AG10803 (cell line): ENCODE measurements around the gene TMEM98.

Experiments used
- DNase-seq: peaks from one replicate; pipeline ENCODE4 v3.0.0; 2010; ENCODE audit warnings: low read depth
- H3K4me3 ChIP-seq: 2 replicates; pipeline ENCODE4 v1.5.1; 2011; ENCODE audit warnings: mild to moderate bottlenecking, low read length, control low read depth
- TF ChIP-seq, protein P1 (sequence below): conservative IDR thresholded peaks from 2 replicates; pipeline ENCODE4 v1.5.1; 2011; ENCODE audit warnings: mild to moderate bottlenecking, low read length, control low read depth, inconsistent platforms

The TMEM98 gene

DNA sequence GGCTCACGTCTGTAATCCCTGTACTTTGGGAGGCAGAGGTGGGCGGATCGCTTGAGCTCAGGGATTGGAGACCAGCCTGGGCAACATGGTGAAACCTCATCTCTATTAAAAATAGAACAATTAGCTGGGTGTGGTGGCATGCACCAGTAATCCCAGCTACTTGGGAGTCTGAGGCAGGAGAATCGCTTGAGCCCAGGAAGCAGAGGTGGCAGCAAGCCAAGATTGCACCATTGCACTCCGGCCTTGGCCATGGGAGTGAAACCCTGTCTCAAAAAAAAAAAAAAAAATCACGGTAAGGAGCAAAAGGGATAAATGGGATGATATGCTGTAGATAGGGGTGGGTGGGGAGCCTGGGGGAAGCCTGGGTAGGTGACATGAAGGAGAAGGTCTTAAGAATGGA is 20.4 kb upstream of the TMEM98 start:
- H3K4me3 ChIP-seq: no peak overlapping the region
- no peak for DNase-seq
- TF ChIP-seq, protein P1, sequence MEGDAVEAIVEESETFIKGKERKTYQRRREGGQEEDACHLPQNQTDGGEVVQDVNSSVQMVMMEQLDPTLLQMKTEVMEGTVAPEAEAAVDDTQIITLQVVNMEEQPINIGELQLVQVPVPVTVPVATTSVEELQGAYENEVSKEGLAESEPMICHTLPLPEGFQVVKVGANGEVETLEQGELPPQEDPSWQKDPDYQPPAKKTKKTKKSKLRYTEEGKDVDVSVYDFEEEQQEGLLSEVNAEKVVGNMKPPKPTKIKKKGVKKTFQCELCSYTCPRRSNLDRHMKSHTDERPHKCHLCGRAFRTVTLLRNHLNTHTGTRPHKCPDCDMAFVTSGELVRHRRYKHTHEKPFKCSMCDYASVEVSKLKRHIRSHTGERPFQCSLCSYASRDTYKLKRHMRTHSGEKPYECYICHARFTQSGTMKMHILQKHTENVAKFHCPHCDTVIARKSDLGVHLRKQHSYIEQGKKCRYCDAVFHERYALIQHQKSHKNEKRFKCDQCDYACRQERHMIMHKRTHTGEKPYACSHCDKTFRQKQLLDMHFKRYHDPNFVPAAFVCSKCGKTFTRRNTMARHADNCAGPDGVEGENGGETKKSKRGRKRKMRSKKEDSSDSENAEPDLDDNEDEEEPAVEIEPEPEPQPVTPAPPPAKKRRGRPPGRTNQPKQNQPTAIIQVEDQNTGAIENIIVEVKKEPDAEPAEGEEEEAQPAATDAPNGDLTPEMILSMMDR: no peak

DNA sequence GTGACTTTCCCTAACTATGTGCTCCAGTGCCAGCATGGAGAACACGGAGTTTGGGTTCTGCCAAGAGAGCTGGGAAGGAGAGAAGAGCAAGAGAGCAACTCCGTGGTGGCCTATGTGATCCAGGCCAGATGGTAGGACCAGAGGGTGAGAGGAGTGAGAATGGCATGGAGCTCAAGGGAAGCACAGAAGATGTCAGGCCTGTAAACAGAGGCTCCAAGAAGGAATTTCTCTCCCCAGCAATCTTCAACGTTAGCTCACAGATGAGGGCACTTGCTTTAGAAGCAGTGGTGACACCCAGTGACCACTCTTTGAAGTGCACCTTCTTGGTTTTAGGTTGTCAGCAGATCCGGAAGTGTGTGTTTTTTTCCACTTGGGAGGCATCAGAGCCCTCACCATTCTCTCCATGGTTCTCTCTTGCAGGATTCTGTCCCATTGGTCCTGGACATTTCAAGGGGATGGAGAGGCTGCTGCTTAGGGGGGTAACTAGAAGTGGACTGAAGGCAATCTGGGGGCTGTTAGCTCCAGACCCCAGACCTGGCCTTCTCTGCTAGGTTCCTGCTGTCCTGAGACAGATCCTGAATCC is 18.1 kb upstream of the TMEM98 start:
- DNase-seq: peak; percentile 91
- TF ChIP-seq, protein P1: peak; percentile 95
- H3K4me3 ChIP-seq: no peak overlapping the region

DNA sequence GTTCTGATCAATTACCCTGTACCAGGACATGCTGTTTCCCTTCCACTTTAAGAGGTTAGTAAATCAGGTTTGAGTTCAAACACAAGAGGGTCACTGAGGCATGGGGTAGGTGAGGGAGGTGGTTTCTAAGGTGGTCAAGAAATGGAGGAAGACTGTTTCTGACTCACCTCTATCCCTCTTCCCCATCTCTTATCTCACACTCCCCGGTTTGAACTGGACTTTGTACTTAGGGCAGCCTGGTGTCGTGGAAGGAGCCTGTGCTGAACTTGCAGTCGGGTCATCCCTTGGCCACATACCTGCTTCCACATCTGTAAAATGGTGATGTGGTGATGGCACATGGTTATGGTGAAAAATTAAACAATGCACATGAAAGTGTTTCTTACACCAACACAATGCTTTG is 17.2 kb upstream of the TMEM98 start:
- no peak for DNase-seq
- H3K4me3 ChIP-seq: no peak overlapping the region
- TF ChIP-seq, protein P1: no peak

DNA sequence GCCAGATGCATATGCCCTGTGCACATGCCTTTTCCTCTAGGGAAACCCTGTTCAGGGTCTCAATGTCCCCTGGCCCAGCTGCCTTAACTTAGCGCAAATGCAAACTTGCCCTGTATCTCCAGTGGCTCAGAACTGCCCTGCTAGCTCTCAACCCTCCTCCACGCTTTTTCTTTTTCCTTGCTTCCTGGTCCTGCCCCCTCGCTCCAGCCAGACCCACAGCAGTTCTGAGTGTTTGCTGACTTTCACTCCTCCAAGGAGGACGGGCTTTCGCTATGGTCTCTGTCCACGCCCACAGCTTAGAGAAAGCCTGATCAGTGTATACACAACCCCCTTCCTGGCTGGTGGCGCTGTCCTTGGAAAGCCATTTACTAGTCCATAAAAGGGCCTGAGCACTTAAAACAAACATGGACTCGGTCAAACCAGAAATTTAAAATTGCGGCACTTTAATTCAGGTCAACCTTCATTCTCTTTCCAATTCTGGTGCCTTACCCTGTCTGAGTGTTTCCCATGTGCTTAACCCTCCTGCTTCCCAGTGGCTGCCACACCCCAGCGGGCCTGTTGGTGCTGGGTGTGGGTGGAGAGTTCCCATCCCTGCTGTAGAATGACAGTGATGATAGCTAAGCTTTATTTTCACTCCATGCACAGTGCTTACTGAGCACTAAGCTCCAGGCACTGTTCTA is 15.6 kb upstream of the TMEM98 start:
- H3K4me3 ChIP-seq: no peak overlapping the region; the same call in 1 of the 2 replicates
- TF ChIP-seq, protein P1: peak; percentile 29
- DNase-seq: peak; percentile 77

DNA sequence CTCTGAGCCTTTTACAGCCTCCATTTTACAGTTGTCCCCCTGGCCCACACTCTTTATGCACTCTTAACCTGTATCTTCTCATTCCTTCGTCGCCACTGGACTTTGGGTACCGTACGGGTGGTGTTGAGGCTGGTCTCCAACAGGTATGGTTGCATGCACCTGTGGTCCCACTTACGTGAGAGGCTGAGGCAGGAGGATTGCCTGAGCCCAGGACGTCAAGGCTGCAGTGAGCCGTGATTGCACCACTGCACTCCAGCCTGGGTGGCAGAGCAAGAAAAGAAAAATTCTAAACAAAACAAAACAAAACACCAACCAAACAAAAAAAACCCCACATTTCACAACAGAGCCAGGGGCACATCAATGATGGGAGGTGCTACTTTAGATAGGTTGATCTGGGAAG is 14.4 kb upstream of the TMEM98 start:
- H3K4me3 ChIP-seq: no peak overlapping the region
- TF ChIP-seq, protein P1: no peak
- no peak for DNase-seq

DNA sequence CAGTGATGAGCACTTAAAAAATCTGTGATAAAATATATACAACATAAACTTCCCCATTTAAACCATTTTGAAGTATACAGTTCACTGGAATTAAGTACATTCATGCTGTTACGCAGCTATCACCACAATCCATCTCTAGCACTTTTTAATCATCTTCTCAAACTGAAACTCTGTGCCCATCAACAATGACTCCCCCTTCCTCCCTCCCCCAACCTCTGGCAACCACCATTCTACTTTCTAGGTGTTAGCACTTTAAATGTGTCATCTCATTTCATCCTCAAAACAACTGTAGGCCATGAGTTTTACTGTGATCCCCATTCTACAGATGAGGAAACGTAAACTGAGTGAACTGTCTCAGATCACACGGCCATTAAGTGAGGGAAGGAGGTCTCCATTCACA is 13.8 kb upstream of the TMEM98 start:
- no peak overlapping the region for H3K4me3 ChIP-seq
- DNase-seq: no peak
- TF ChIP-seq, protein P1: no peak

DNA sequence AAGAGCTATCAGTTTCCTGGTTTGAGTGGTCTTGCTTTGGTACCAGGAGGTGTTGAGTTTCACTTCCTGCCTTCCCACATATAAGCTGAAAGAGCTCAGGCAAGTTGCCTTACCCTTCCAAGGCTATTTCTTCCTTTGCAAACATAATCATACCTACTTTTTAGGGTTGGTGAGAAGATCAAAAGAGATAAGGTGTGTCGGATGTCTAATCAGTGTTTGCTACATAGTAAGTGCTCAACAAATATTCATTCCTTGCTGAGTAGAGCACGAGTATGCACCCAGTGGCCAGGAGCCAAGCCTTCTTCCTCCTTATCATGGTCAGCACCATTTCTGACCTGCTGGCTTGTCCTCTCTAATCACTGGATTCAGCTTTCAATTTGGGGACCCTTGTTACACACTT is 12.7 kb upstream of the TMEM98 start:
- no peak for DNase-seq
- H3K4me3 ChIP-seq: no peak overlapping the region
- TF ChIP-seq, protein P1: no peak
